ENCODE results near the gene ADORA1. TPM values are rescaled to one million over a fixed set of nuclear protein-coding genes. Genes with fewer than 3 reads are reported as not detected.
A peak's percentile ranks its signal among the peaks of the same experiment; 100 is the strongest.

Gene ADORA1
- total and polyA plus RNA-seq, 2 of the 4 experiments (the other 2 are of a cell fraction) = 0.36 to 0.56 TPM

GRCh38 chr1:203208181-203208580 is 80.7 kb downstream of the ADORA1 start:
- Histone ChIP-seq H3K56ac (ENCODE audit: extremely low read depth, insufficient read depth, low read length) (no peak overlapping the region), H2AK5ac (ENCODE audit: low read depth, low read length) (no peak overlapping the region), H2BK15ac (ENCODE audit: low read depth, low read length) (no peak overlapping the region), H2AFZ (replicated peaks; ENCODE audit: low read length, poor library complexity) (no peak overlapping the region), H2BK120ac (ENCODE audit: low read depth, low read length) (no peak overlapping the region), H4K5ac (ENCODE audit: low read depth, low read length) (0 out of 2 replicates have a peak overlapping the region, but pooled peaks have one; percentile 23), H3K79me1 (ENCODE audit: low read depth in 1 of 2, low read length in 2 of 2) (no peaks in the 10 kb centered on the region), H3K18ac (ENCODE audit: low read depth, low read length) (no peak overlapping the region; the same call in 1 of the 2 replicates), H3K27me3 (ENCODE audit: control insufficient read depth, insufficient read depth, low read length) (peaks cover 4% of the 10 kb centered on the region), H4K91ac (ENCODE audit: insufficient read depth, low read depth, low read length) (no peak overlapping the region), H3K9ac (ENCODE audit: low read depth, low read length) (no peak overlapping the region), H3K23ac (ENCODE audit: low read depth, low read length) (no peak overlapping the region), H2BK20ac (ENCODE audit: low read depth, low read length) (no peak overlapping the region), H3K14ac (replicated peaks; ENCODE audit: low read depth, low read length) (no peak overlapping the region), H3K4me3 (ENCODE audit: insufficient read depth, low read depth, low read length) (no peak overlapping the region), H3K9me1 (ENCODE audit: insufficient read depth, low read length) (no peaks in the 10 kb centered on the region), H3K4ac (ENCODE audit: low read depth, low read length) (no peak overlapping the region), H4K8ac (ENCODE audit: low read depth in 2 of 2, low read length in 2 of 2) (no peak overlapping the region), H2AK9ac (replicated peaks; ENCODE audit: low read depth, low read length, poor library complexity) (no peak overlapping the region), H2BK5ac (ENCODE audit: low read depth, low read length, poor library complexity, severe bottlenecking) (no peak overlapping the region), H3K9me3 (ENCODE audit: control insufficient read depth, insufficient read depth, low read length) (no peaks in the 10 kb centered on the region), H3K4me1 (ENCODE audit: control insufficient read depth, insufficient read depth, low read length) (no peaks in the 10 kb centered on the region), H3K36me3 (ENCODE audit: control insufficient read depth, insufficient read depth, low read length) (no peaks in the 10 kb centered on the region), H4K20me1 (ENCODE audit: insufficient read depth, low read length) (no peaks in the 10 kb centered on the region), H3K4me2 (ENCODE audit: low read depth, low read length) (no peak overlapping the region), H3K27ac (ENCODE audit: insufficient read depth, low read length) (no peak overlapping the region)
- ATAC-seq (ENCODE audit: low read depth) (no peak), DNase-seq (no peak)
- in situ Hi-C loops (cut with MboI; ENCODE audit: low sequenced_read_pairs) (no loop called here), intact Hi-C loops (cut with micrococcal nuclease) (loop anchor here (2.0 kb wide), 1 partner anchor 89 kb away; no protein-coding TSS in a partner anchor), dilution Hi-C loops (cut with HindIII; ENCODE audit: low sequenced_read_pairs, unreplicated experiment) (no loop called here)
- BruUV-seq (replicated peaks) = no TSS peak
- no peak for TF ChIP-seq MAFK (IDR thresholded peaks at IDR 0.05; ENCODE audit: low read depth, low read length)
- TF ChIP-seq, protein P1, sequence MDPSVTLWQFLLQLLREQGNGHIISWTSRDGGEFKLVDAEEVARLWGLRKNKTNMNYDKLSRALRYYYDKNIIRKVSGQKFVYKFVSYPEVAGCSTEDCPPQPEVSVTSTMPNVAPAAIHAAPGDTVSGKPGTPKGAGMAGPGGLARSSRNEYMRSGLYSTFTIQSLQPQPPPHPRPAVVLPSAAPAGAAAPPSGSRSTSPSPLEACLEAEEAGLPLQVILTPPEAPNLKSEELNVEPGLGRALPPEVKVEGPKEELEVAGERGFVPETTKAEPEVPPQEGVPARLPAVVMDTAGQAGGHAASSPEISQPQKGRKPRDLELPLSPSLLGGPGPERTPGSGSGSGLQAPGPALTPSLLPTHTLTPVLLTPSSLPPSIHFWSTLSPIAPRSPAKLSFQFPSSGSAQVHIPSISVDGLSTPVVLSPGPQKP (IDR thresholded peaks at IDR 0.05; ENCODE audit: borderline replicate concordance, low read depth, low read length) = no peak
- TF ChIP-seq RFX5 (IDR thresholded peaks at IDR 0.05; ENCODE audit: low read depth, low read length) = no peak
- TF ChIP-seq FOS (IDR thresholded peaks at IDR 0.05; ENCODE audit: low read depth, low read length) = no peak
- POLR2A ChIA-PET (ENCODE audit: unreplicated experiment) = no interaction called here
- WGBS, 2 experiments (ENCODE audit: extremely low coverage in 2 of 2, insufficient read length in 1 of 2) = no CpG with 5 or more reads among the region's 1 CpG
- CTCF ChIA-PET = interaction anchor here (0.7 kb wide), 1 partner anchor 35 kb away, joined by 4 read pairs; no protein-coding TSS in a partner anchor

All from IMR-90 (cell line).